ENCODE data around the gene PGGHG.

DNA sequence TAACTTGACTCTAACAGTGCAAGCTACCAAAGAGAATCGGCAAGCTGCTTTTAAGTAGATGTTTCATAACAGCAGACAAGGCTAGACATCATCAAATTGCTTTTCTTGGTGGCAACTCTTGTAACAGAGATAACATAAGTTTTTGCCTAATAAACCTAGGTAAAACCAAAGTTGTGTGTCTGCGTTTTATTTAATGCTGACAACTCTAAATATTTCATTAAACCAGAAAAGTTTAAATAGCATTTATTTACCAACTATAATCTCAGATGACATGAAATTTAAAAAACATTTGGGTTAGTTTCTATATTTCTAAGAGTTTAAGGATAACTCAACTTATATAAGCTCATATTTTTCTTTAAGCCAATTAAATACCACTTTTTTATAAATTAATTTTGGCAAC, 51.0 kb downstream of the PGGHG start:
- no peak for TF ChIP-seq CTCF (IDR thresholded peaks at IDR 0.05)
- no peak for TF ChIP-seq POLR2AphosphoS5 (IDR thresholded peaks at IDR 0.05)

Data from sigmoid colon (tissue), 4 donors.